Astrocyte of the spinal cord (primary cell): ENCODE data around the gene DRGX.

Source experiments
- DNase-seq: peaks from one replicate; pipeline ENCODE4 v3.0.0; 2011; ENCODE audit warnings: low read depth, low spot score
- H3K4me3 ChIP-seq: 2 replicates; pipeline ENCODE4 v1.5.1; 2011; ENCODE audit warnings: low read depth, mild to moderate bottlenecking, low read length, moderate library complexity
- CTCF ChIP-seq: IDR thresholded peaks from 2 replicates; pipeline ENCODE4 v1.5.1; 2012; ENCODE audit warnings: low read depth, mild to moderate bottlenecking, low read length, inconsistent platforms
- in situ Hi-C: cut with HindIII; loops from 2 replicates; pipeline ENCODE4 v1.10.0; 2017; ENCODE audit warnings: low sequenced_read_pairs

The DRGX gene

GRCh38 chr10:49350138-49350537 lies 45.8 kb downstream of the DRGX start:
- in situ Hi-C loops = no loop called here
- no peak for TF ChIP-seq CTCF
- no peak for DNase-seq
- H3K4me3 ChIP-seq = no peak overlapping the region

DNA sequence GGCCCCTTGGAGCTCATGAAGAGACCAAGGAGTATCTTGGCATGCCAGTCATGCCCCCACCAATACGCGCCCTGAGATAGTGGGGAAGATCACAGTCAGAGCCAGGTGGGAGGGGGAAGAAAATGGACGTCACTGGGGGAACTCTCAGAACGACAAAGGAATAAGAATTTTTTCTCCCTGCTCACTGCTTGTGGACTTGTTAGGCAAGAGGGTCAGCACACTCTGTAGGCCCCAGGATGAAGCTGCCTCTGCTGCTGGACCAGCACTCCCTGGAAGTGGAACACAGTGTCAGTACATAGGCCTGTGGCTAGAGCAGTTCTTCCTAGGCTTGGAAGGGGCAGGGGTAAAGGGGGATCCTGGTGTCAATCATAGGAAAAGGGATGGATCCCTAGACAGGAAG lies 46.5 kb downstream of the DRGX start:
- DNase-seq = no peak
- H3K4me3 ChIP-seq = no peak overlapping the region
- TF ChIP-seq CTCF = no peak
- in situ Hi-C loops = no loop called here

GRCh38 chr10:49348593-49348992 lies 47.3 kb downstream of the DRGX start:
- TF ChIP-seq CTCF = no peak
- in situ Hi-C loops = no loop called here
- DNase-seq = no peak
- no peak overlapping the region for H3K4me3 ChIP-seq

DNA sequence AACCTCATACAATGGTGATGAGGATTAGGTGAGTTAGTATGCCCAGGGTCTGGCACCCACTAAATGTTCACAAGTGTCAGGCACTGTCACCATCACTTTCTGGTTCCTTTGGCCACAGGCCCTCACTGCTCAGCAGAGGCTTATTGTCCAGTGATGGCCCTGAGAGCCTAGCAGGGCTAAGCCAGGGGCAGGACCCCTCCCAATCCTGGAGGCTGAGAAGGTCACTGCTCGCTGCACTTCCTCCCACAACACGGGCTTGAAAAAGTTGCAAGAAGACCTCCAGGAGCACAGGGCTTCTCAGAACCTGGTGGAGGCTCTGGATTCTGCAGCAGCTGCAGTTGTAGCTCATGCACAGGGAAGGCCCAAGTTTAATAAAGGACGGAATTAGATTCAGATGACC lies 48.1 kb downstream of the DRGX start:
- DNase-seq = no peak
- in situ Hi-C loops = no loop called here

DNA sequence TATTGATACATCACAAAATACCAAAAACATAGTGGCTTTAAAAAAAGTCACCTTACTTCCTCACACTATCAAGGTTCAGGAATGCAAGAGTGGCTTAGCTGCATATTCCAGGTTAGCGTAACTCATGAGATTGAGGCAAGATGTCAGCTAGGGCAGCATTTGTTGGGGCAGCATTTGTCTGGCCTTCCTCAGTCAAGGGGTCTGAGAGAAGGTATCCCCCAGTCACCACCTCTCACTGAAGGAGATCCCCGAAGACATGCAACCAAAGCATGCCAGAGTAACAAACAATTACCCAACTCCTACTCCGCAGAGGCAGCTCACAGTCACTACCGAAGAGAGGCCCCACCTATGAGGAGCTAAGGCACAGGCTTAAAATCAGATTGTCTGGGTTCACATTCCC lies 48.5 kb downstream of the DRGX start:
- no peak overlapping the region for H3K4me3 ChIP-seq
- TF ChIP-seq CTCF = no peak
- DNase-seq = no peak
- in situ Hi-C loops = no loop called here

More for the DNA sequence above, 48.1 kb downstream of the DRGX start:
- H3K4me3 ChIP-seq = no peak overlapping the region
- TF ChIP-seq CTCF = no peak

DNA sequence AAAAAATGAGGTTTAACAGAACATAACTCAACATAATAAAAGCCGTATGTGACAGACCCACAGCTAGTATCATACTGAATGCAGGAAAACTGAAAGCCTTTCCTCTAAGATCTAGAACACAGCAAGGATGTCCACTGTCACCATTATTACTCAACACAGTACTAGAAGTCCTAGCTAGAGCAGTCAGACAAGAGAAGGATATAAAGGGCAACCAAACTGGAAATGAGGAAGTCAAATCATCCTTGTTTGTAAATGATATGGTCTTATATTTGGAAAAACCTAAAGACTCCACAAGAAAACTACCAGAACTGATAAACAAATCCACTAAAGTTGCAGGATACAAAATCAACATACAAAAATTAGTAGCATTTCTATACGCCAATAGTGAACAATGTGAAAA lies 51.0 kb downstream of the DRGX start:
- DNase-seq = no peak
- in situ Hi-C loops = no loop called here
- TF ChIP-seq CTCF = no peak

DNA sequence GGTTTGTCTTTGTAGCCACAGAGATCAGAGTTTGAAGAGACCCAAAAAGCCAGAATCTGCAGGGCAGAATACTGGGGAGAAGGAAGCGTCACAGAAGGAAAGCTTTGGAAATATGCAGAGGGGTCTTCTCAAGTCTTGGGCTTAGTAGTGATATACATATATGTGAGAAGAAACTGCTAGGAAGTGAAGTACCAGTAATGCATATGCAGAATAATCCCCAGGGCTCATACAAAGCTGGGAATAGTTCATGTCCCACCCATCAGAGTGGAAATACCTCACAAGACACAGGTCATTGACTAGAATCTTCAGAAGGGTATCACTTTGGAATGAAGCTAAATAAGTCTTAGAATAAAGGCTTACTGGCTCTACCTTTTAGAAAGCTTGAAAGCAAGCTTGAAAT lies 57.3 kb downstream of the DRGX start:
- no peak overlapping the region for H3K4me3 ChIP-seq
- TF ChIP-seq CTCF = no peak
- DNase-seq = no peak
- in situ Hi-C loops = no loop called here

More for the DNA sequence above, 51.0 kb downstream of the DRGX start:
- no peak overlapping the region for H3K4me3 ChIP-seq
